ENCODE results near the gene XPOT. TPM values are rescaled to one million over a fixed set of nuclear protein-coding genes. Genes with fewer than 3 reads are reported as not detected.

The XPOT gene
- polyA plus RNA-seq, 1 experiment: 183 TPM

- no peak for DNase-seq (ENCODE audit: low read depth, low spot score)
- Histone ChIP-seq H3K27ac (ENCODE audit: low read depth, low read length) (no peak overlapping the region), H3K27me3 (ENCODE audit: control insufficient read depth, insufficient read depth, low read length) (no peaks in the 10 kb centered on the region), H3K4me3 (ENCODE audit: low read depth, low read length) (no peak overlapping the region), H3K9me3 (ENCODE audit: control insufficient read depth, insufficient read depth, low read length) (peaks cover 4% of the 10 kb centered on the region; the same call in 1 of the 2 replicates)
- POLR2A ChIA-PET: no interaction called here
- CTCF ChIA-PET: interaction anchor here (0.8 kb wide), 1 partner anchor 224 kb away, joined by 3 read pairs; no protein-coding TSS in a partner anchor
- TF ChIP-seq CTCF (IDR thresholded peaks at IDR 0.05; ENCODE audit: low read depth, low read length): no peak
Observed at GRCh38 chr12:64473176-64473575, 69.0 kb downstream of the XPOT start.

GRCh38 chr12:64475518-64475917 is 71.3 kb downstream of the XPOT start:
- Histone ChIP-seq H3K27me3 (ENCODE audit: control insufficient read depth, insufficient read depth, low read length) (no peaks in the 10 kb centered on the region), H3K9me3 (ENCODE audit: control insufficient read depth, insufficient read depth, low read length) (peaks cover 4% of the 10 kb centered on the region; the same call in 1 of the 2 replicates), H3K4me3 (ENCODE audit: low read depth, low read length) (no peak overlapping the region), H3K27ac (ENCODE audit: low read depth, low read length) (no peak overlapping the region)
- TF ChIP-seq CTCF (IDR thresholded peaks at IDR 0.05; ENCODE audit: low read depth, low read length): no peak
- POLR2A ChIA-PET: interaction anchor here (0.6 kb wide), 1 partner anchor 167 kb away, joined by 3 read pairs; no protein-coding TSS in a partner anchor
- CTCF ChIA-PET: no interaction called here
- no peak for DNase-seq (ENCODE audit: low read depth, low spot score)

- DNase-seq (ENCODE audit: low read depth, low spot score): no peak
- Histone ChIP-seq H3K4me3 (ENCODE audit: low read depth, low read length) (no peak overlapping the region), H3K27ac (ENCODE audit: low read depth, low read length) (no peak overlapping the region), H3K9me3 (ENCODE audit: control insufficient read depth, insufficient read depth, low read length) (peaks cover 4% of the 10 kb centered on the region; the same call in 1 of the 2 replicates), H3K27me3 (ENCODE audit: control insufficient read depth, insufficient read depth, low read length) (no peaks in the 10 kb centered on the region)
- ChIA-PET CTCF (interaction anchor here (0.8 kb wide), 1 partner anchor 221 kb away, joined by 3 read pairs; no protein-coding TSS in a partner anchor), POLR2A (no interaction called here)
- TF ChIP-seq CTCF (IDR thresholded peaks at IDR 0.05; ENCODE audit: low read depth, low read length): no peak
Observed at GRCh38 chr12:64476844-64477243, 72.7 kb downstream of the XPOT start.

GRCh38 chr12:64478661-64479060 is 74.5 kb downstream of the XPOT start:
- H3K4me3 ChIP-seq (ENCODE audit: low read depth, low read length): no peak overlapping the region
- ChIA-PET POLR2A (no interaction called here), CTCF (no interaction called here)
- no peaks in the 10 kb centered on the region for H3K27me3 ChIP-seq (ENCODE audit: control insufficient read depth, insufficient read depth, low read length)
- no peak for TF ChIP-seq CTCF (IDR thresholded peaks at IDR 0.05; ENCODE audit: low read depth, low read length)
- H3K9me3 ChIP-seq (ENCODE audit: control insufficient read depth, insufficient read depth, low read length): peaks cover 4% of the 10 kb centered on the region; the same call in 1 of the 2 replicates
- no peak for DNase-seq (ENCODE audit: low read depth, low spot score)
- no peak overlapping the region for H3K27ac ChIP-seq (ENCODE audit: low read depth, low read length)

GRCh38 chr12:64480148-64480547 is 76.0 kb downstream of the XPOT start:
- Histone ChIP-seq H3K27me3 (ENCODE audit: control insufficient read depth, insufficient read depth, low read length) (no peaks in the 10 kb centered on the region), H3K4me3 (ENCODE audit: low read depth, low read length) (no peak overlapping the region), H3K9me3 (ENCODE audit: control insufficient read depth, insufficient read depth, low read length) (peaks cover 4% of the 10 kb centered on the region; the same call in 1 of the 2 replicates), H3K27ac (ENCODE audit: low read depth, low read length) (no peak overlapping the region)
- ChIA-PET POLR2A (no interaction called here), CTCF (interaction anchor here (0.5 kb wide), 1 partner anchor 10 kb away, joined by 4 read pairs; no protein-coding TSS in a partner anchor)
- TF ChIP-seq CTCF (IDR thresholded peaks at IDR 0.05; ENCODE audit: low read depth, low read length): no peak
- no peak for DNase-seq (ENCODE audit: low read depth, low spot score)

Data from AG04450 (cell line).